COLO829 (cell line): ENCODE data around the gene RSPH3.

Experiments
- DNase-seq: peaks from one replicate; pipeline ENCODE4 v3.0.0; 2012; ENCODE audit warnings: low spot score

Gene RSPH3

GRCh38 chr6:158933079-158933595, 66.9 kb downstream of the RSPH3 start:
- DNase-seq = no peak

GRCh38 chr6:158928068-158928467, 71.9 kb downstream of the RSPH3 start:
- no peak for DNase-seq

GRCh38 chr6:158926414-158926813, 73.6 kb downstream of the RSPH3 start:
- no peak for DNase-seq

- DNase-seq = no peak
Measured at GRCh38 chr6:158924499-158925455, 75.2 kb downstream of the RSPH3 start.

DNA sequence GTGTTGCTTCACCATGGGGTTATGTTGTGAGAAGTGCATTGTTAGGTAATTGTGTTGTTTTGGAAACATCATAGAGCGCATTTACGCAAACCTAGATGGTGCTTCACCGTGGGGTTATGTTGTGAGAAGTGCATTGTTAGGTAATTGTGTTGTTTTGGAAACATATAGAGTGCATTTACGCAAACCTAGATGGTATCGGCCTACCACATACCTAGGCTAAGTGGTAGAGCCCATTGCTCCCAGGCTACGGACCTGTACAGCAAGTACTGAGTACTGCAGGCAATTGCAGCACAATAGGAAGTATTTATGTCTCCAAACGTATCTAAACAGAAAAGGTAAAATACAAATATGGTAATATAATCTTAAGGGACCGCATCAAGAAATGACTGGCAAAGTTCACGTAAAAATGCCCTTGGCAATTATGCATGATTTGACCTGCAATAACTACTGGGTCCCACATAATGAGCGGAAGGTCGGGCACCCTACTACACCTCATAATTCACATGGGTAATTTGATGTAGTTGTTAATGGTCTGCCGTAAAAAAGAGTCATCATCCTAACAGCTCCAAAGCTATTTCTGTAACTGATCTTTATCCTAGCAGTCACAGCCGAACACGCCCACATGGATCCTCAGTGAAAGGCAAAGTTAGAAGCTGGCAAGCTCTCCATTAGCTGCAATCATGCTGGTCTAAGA, 76.0 kb downstream of the RSPH3 start:
- no peak for DNase-seq
